G401.6 (cell line): Measurements from ENCODE around the gene IFNL2.
"Not testable (repeated sequence)": the region's sequence is repeated elsewhere in the genome, so short reads cannot be mapped to it uniquely, and the experiment has no call there.

ENCODE experiments used
- FAIRE-seq: peaks from 2 replicates; lab custom pipeline; 2012; peaks lifted over from hg19 to GRCh38; lab: Jason Lieb, UNC

The IFNL2 gene

DNA sequence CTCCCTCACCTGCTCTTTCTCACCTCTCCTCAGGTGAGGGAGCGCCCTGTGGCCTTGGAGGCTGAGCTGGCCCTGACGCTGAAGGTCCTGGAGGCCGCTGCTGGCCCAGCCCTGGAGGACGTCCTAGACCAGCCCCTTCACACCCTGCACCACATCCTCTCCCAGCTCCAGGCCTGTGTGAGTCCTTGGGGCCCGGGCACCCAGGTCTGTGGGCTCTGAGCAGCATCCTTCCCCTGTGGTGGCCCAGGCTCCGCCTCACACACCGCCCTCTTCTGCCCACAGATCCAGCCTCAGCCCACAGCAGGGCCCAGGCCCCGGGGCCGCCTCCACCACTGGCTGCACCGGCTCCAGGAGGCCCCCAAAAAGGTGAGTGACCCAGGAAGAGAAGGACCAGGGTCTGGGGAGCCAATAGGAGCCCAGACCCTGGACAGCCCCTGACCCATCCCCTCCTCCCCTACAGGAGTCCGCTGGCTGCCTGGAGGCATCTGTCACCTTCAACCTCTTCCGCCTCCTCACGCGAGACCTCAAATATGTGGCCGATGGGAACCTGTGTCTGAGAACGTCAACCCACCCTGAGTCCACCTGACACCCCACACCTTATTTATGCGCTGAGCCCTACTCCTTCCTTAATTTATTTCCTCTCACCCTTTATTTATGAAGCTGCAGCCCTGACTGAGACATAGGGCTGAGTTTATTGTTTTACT lies 29.9 kb downstream of the IFNL2 start:
- no peak for FAIRE-seq

DNA sequence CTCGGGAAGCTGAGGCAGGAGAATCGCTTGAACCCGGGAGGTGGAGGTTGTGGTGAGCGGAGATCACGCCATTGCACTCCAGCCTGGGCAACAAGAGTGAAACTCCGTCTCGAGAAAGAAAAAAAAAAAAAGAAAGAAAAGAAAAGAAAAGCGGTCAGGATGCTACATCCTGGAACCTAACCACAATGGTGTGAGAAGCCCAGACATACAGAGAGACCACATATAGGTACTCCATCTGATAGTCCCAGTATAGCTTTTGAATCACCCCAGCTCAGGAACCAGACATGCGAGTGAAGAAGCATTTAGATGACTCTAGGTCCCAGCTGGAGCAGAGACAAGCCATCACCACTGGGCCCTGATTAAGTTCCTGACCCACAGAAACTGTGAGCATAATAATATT lies 31.2 kb downstream of the IFNL2 start:
- FAIRE-seq, result no peak

DNA sequence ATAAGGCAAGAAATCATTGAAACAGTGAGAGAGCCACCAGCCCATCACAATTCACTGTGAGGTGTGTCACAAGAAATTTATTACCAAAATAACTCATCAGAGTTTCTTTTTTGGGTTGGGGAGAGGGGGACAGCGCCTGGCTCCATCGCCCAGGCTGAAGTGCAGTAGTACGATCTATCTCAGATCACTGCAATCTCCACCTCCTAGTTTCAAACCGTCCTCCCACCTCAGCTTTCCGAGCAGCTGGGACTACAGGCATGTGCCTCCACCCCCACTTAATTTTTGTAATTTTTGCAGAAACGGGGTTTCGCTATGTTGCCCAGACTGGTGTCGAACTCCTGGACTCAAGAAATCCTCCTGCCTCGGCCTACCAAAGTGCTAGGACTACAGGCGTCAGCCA lies 31.6 kb downstream of the IFNL2 start:
- FAIRE-seq, result no peak

DNA sequence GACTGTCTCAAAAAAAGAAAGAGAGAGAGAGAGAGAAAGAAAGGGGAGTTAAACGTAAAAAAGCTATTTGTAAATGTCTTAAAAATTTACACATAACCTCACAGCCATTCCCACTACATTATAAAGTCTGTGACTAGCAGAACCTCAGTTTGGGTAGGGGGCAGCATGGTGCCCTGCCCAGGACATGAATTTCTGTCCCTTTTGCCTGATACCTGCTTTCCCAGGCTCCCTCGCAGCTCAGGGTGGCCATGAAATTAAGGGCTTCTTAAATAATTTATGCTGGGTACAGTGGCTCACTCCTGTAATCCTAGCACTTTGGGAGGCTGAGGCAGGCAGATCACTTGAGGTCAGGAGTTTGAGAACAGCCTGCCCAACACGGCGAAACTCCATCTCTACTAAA lies 32.8 kb downstream of the IFNL2 start:
- FAIRE-seq, result no peak

DNA sequence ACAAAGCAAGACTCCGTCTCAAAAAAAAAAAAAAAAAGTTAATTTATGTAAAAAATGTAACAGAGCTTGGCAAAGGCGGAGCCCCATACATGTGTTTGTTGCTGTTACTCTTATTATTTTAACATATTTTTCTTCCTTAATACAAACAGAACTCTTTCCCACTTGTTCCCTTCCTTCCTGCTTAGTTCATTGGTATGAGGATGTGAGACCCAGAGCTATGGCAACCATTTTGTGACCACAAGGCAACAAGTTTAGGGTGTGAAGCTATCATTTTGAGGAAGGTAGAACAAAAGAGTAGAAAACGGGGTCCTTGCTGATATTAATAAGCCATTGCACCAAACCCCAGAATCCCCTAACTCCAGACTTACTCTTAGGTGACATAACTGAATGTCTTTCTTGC lies 33.4 kb downstream of the IFNL2 start:
- FAIRE-seq, result no peak

DNA sequence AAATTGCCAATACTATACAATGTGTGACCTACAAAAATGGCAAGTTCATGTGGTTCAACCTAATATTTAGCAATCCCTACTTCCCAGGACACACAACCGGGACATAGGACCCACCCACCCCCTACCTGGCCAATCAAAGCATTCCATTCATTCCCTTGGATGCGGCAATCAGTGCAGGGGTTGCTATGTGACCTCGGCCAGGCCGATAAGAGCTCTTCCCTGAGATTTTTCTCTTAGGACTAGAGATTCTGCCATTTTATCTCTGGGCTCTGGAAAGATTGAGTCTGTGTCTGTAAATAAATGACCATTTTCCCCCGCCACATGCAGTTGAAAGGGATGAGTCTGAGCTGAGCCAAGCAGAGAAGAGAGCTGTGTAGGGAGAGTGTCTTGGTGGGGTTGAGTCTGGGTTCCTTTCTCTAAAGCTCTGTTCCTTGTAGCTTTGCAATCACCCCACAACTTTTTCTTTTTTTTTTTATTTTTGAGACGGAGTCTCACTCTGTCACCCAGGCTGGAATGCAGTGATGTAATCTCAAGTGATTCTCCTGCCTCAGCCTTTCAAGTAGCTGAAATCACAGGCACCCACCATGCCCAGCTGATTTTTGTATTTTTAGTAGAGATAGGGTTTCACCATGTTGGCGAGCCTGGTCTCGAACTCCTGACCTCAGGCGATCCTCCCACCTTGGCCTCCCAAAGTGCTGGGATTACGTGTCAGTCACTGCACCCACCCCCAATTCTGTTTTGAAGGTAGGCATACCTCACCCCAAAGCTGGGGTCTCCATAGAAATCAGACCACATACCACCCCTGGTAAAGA lies 35.4 kb downstream of the IFNL2 start:
- FAIRE-seq, result no peak

DNA sequence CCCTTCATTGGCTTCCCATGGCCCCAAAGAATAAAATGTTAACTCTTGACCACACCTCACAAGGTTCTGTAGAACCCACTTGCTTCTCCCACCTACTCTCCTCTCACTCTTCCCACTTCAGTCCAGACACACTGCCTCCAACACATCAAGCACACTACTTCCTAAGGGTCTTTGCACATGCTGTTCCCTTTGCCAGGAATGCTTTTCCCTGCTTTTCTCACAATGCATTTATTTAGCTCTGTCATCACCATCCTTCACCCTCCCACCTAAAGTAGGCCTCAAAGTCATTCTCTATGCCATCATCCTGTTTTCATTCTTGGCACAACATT lies 36.0 kb downstream of the IFNL2 start:
- FAIRE-seq, result no peak

DNA sequence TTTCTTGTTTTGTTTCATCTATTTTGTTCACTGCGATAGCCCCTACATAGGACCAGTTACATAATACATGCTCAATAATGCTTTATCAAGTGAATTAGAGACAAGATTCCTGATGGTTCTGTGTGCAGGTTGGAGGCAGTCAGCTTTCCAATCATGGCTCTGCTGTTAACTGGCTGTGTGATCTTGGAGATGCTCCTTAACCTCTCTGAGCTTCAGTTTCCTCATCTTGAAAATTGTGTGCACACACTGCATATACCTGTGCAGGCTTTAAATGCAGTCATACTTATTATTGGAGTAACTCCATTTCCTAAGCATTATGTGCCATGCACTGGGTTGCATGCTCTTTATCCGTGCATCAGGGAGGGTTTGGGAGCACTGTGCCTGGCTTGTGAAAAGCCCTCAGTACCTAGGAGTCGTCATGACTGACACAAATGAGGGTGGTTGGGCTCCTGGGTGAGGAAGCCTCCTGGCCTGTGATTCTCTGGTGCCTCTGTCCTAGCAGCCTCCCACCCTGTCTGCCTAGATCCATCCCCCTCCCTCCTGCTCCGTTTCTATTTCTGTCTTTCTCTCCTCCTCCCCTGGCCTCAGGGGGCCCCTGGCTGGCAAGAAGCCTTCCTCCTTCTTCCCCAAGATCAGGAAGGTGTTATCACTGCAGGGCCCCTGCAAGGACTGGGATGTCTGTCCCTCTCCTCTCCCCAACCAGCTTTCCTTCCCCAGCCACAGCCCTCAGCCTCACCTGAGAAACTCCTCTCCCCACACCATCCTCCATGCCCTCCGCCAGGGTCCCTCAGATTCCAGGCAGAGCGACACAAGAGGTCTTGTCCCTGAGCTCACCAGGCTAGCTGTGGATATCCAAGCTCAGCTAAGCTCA lies 36.7 kb downstream of the IFNL2 start:
- no peak for FAIRE-seq

DNA sequence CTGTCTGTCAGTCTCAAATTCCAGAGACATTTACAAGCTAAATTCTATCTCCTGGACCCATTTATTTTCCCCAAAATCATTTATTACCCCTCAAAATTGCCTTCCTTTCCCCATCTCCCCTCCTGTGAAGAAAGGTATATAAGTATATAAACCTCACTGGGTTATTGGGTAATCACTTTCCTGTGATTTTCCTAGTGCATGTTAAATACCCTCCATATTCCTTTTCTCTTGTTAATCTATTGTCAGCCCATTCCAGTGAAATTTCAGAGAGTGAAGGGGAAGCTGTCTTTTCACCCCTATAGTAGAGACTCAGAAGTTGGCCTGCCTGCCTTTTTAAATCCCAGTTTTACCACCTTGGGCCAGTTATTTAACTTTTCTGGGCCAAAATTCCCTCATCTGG lies 37.9 kb downstream of the IFNL2 start:
- no peak for FAIRE-seq

DNA sequence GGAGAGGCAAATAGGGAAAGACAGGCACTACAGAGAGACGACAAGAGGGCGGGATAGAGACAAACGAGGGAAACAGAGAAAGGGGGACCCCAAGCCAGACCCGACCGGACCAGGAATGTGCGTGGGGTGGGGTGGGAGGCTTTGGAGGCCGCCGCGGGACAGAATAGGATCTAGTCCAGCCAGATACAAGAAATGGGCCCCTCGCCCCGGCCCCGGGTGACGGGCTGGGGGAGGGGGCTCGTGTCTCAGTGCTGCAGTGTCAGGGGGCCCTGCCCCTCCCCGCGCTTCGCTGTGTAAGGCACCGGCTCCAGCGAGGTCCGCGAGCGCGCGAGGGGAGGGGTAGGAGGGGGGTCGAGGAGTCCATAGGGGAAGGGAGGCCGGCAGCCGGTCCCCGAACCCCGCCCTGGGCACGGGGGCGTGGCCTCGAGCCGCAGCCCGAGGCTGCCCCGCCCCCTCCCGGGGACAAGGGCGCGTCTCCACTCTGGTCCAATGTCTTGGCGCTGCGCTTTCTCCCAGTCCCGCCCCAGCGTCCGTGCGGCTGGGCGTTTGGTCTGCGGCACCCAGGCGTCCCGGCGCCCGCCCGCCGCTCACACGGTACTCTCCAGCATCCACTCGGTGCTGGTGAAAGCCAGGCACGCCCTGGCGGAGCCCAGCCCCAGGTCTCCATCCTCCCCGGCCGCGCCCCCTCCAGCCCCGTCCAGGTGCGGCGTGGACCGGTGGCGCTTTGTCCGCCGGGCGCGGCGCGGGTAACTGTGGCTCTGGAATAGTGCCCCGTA lies 39.0 kb downstream of the IFNL2 start:
- FAIRE-seq, result no peak

DNA sequence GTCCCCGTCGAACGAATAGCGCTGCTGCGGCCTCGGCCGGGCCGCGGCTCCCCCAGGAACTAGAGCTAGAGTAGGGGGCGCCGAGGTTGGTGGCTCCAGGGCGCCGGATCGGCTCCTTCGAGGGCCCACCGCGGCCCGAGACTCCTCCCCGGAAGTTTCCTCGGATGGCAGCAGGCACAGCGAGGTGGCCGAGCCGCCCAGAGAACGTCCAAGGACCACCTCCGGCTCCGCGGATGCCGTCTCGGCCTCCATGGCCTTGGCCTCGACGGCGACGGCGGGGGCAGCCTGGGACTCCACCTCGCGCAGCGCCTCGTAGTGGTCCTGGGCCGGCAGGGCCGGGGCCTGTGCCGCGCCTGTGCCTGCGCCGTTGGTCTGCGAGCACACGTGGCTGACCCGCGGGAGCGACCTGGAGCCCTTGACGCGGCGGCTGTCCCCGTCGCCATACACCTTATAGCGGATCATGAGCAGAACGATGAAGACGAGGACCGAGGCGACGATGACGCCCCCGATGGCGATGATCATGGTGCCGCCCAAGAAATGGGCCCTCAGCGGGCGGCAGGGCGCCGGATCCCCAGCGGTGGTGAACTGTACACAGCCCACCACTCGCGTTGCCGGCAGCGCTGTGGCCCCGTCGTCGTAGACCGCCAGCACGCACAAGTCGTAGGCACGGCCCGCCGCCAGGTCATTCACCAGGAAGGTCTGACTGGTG lies 39.8 kb downstream of the IFNL2 start:
- no peak for FAIRE-seq

DNA sequence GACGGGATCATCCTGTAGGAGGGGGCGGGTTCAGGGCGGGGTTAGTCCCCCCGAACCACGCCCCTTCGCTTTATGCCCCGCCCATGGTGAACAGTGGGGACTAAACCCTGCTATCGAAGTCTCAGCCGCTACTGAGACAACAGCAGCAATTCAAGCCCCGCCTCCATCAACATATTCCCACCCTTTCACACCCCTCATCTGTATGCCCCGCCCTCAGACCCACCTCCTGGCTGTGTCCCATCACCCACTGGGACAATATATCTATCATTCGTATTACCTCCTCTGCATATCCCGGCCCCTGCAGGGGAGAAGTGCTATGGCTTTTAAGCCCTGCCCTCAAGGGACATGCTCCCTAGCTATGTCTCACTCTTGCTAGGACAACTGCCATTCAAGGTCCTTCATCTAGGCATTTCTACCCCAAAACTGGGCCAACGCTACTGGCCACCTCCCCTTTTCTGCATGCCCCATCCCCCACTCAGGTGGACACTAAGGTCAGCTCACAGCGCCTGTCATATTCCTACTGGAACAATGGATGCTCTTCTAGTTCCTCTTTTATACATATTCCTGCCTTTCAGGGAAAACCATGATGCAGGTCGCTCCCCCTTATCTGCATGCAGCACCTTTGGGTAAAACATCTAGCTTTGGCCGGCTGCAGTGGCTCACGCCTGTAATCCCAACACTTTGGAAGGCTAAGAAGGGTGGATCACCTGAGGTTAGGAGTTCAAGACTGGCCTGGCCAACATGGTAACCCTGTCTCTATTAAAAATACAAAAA lies 40.5 kb downstream of the IFNL2 start:
- FAIRE-seq, result no peak

DNA sequence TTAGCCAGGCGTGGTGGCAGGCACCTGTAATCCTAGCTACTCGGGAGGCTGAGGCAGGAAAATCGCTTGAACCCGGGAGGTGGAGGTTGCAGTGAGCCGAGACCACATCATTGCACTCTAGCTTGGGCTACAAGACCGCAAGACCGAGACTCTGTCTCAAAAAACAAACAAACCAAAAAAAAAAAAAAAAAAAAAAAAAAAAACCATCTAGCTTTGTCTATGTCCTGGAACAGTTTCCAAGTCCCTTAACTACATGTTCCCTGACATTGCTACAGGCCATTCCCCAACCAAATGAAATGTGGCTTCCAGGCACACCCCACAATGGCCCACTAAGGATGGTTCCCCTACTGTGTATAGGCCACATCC lies 41.1 kb downstream of the IFNL2 start:
- FAIRE-seq, result not testable (repeated sequence)

DNA sequence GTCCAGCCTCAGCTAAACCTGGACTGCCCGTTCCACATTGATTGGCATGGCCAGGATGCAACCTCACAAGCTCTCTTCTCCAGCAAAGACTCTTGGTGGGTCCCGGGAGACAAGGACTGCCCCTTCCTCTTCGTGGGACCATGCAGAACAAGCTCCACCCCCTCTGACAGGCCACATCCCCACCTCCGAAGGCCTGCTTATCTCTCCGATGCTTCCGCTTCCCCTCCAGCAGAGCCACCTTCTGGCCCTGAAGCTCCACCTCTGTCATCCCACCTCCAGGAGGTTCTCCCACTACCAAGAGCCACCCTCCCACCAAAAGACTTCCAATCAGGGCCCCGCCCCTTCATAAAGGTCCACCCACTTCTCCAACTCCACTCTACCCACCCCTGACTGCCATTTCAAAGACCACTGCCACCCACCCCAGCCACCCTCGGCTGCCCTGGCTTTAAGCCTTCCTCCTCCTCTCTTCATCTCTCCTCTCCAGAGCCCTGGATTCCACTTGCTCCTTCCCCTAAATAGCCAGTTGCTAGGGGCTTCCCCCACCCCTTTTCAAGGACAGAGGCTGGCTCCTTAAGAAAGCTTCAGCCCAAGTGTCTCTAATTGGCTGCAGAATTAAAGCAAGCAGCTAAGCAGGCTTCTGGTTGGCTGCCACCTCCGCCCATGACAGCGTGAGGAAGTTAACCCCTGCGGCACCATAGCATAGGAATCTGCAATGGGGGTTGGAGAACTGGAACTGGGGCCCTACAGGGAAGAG lies 42.5 kb downstream of the IFNL2 start:
- FAIRE-seq, result no peak

DNA sequence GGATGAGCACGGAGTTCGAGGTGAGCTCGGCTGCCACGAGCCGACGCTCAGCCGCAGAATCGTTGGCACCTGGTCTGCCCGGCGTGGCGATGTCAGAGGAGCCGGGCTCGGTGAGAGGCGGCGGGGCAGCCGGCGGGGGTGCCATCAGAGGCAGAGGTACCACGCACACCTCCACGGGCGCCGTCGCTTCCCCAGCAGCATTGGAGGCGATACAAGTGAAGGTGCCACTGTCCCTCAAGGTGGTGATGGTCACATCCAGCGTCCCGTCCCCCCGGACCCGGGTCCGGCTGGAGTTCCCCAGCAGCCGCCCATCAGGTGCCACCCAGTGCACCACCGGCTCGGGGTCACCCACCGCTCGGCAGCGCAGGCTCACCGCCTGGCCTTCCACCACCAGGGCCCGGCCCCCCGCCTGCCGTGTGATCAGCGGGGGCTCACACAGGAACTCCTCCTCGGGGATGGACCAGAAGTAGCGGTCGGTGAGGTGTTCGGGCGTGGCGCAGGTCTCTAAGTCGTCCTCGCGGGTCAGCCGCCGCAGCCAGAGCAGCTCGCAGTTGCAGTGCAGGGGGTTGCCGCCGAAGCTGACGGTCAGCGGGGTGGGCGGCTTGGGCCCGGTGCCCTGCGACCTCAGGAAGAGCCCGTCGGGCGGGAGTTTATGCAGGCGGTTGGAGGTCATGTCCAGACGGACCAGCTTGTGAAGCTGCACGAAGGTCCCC lies 46.0 kb downstream of the IFNL2 start:
- no peak for FAIRE-seq

DNA sequence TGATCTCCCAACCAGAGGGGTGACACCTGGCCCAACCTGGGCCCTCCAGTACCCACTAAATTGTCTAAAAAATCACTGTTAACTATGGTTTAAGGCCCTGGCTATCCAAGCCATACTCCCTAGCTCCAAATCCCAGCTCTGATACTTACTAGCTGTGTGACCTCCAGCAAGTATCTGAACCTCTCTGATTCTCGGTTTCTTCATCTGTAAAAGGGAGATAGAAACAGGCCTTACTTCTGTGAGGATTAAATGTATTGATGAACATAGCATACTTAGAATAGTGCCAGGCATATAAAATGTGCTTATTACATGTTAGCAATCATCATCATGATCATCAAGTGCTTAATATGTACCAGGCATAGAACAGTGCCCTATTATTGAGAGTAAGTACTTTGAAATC lies 47.7 kb downstream of the IFNL2 start:
- FAIRE-seq, result no peak

DNA sequence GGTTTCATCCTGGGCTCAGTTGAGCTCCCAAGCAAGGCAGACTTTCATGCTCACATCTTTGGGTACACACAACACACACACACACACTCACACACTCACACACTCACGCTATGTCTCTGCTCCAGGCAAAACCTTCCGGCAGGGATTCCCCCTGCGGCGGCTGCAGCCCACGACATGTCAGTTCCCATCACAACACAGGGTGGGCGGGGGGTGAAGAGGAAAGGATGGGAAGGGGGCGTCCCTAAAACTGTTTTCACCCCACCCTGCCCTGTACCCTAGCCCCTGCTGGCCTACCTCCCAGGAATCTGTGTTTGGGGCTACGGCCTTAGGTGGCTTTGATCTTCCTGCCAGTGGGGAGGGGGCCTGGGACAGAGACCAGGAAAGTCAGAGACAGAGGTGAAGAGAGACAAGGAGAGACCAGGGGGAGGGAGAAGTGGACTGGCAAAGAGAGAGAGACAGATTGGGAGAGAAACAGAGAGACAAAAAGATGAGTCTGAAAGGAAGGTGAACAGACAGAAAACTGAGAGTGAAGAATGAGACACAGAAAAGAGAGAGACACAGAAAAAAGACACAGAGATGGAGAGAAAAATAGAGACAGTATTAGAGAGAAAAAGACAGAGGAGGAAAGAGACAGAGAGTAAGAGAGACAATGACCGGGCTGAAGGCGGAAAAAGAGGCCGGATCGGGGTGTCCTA lies 48.6 kb downstream of the IFNL2 start:
- FAIRE-seq, result no peak

DNA sequence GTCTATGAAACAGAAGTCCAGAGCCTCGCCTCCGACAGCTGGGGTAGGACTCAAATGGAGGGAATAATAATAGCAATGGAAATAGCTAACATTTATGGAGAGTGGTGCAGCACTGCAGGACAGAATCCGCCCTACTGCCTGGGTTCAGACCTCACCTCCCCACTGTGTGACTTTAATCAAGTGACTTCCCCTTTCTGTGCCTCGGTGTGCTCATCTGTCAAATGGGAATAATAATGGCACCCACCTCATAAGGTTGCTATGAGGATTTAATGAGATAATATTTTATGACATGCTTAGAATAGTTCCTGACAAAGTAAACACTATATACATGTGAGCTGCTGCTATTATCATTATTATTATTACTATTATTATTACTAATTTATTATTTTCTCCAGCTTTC lies 49.3 kb downstream of the IFNL2 start:
- no peak for FAIRE-seq

DNA sequence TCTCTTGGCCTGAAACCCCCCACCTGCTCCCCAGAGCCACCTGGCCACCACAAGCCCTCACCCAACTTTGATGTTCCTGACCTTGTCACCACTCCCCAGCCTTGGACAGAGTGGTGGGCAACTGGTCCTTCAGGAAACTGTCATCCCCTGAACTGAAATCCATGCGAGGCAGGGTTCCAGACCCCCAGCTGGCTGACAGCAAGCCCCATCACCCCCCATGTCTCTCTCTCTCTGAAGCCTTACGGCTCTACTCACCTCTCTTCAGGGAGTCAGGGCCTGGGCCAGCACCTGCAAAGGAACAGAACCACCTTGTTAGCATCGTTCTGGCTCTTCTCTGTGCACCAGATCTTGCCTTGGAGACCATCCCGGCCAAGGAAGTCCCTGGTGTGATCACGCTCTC lies 49.9 kb downstream of the IFNL2 start:
- FAIRE-seq, result no peak
